H1 (cell line): Measurements from ENCODE around the gene KIF26B. TPM values are rescaled to one million over a fixed set of nuclear protein-coding genes. Genes with fewer than 3 reads are reported as not detected.
A peak's percentile ranks its signal among the peaks of the same experiment; 100 is the strongest.

Experiments
- CTCF ChIA-PET: fragments of 300-600 bp; sonication (Branson Sonifier 250); formaldehyde crosslinking; loops from one replicate; lab custom pipeline; 2021; ENCODE audit not compliant: partially characterized antibody; lab: Charles Lee
- POLR2A ChIA-PET: fragments of 300-600 bp; sonication (Branson Sonifier 250); formaldehyde crosslinking; loops from one replicate; lab custom pipeline; 2021; ENCODE audit warnings: inconsistent platforms; ENCODE audit not compliant: partially characterized antibody; lab: Charles Lee
- DNase-seq, 2 experiments: peaks; one replicate each; pipeline versions ENCODE4 v3.0.0 to v3.0.0-alpha.2; 2010 to 2022; ENCODE audit warnings: low spot score in 2 of 2, low read depth in 1 of 2, mixed read lengths in 1 of 2
- FAIRE-seq: peaks from 2 replicates; lab custom pipeline; 2011; peaks lifted over from hg19 to GRCh38; lab: Jason Lieb, UNC
- H2AFZ ChIP-seq: 2 replicates; pipeline ENCODE4 v1.8.1; 2012; ENCODE audit warnings: low read length, inconsistent platforms
- H2AK5ac ChIP-seq: 2 replicates; pipeline ENCODE4 v1.6.1; 2013; ENCODE audit warnings: low read depth, low read length
- H2BK120ac ChIP-seq: replicated peaks from 2 replicates; pipeline ENCODE3; 2013; ENCODE audit warnings: low read depth, low read length, inconsistent platforms
- H2BK12ac ChIP-seq: 2 replicates; pipeline ENCODE4 v1.6.1; 2013; ENCODE audit warnings: low read depth, low read length
- H2BK15ac ChIP-seq: 2 replicates; pipeline ENCODE4 v1.6.1; 2013; ENCODE audit warnings: low read length
- H2BK20ac ChIP-seq: 2 replicates; pipeline ENCODE4 v1.6.1; 2013; ENCODE audit warnings: low read length
- H2BK5ac ChIP-seq: 2 replicates; pipeline ENCODE4 v1.6.1; 2013; ENCODE audit warnings: low read depth, low read length
- H3K14ac ChIP-seq: 2 replicates; pipeline ENCODE4 v1.6.1; 2013; ENCODE audit warnings: inconsistent platforms; ENCODE audit not compliant: insufficient read length
- H3K18ac ChIP-seq: 2 replicates; pipeline ENCODE4 v1.6.1; 2013; ENCODE audit warnings: low read length; ENCODE audit errors: extremely low read depth
- H3K23ac ChIP-seq: 2 replicates; pipeline ENCODE4 v1.6.1; 2013; ENCODE audit warnings: inconsistent platforms; ENCODE audit not compliant: insufficient read length
- H3K23me2 ChIP-seq: 2 replicates; pipeline ENCODE4 v1.6.1; 2013; ENCODE audit warnings: low read depth, low read length
- H3K27ac ChIP-seq: 2 replicates; pipeline ENCODE4 v1.6.1; 2011; ENCODE audit warnings: low read depth, low read length, inconsistent platforms
- H3K27me3 ChIP-seq, 4 experiments: replicated peaks in 1 of 4; 1 replicate in 1 of 4; 2 replicates in 3 of 4; pipeline versions ENCODE4 v1.6.1 to v1.8.1; 2011 to 2013; ENCODE audit warnings: low read length in 3 of 4, mild to moderate bottlenecking in 3 of 4, inconsistent platforms in 2 of 4, mixed read lengths in 2 of 4, moderate library complexity in 1 of 4; ENCODE audit not compliant: control insufficient read depth in 3 of 4, insufficient read depth in 3 of 4; ENCODE audit errors: extremely low read depth in 1 of 4
- H3K36me3 ChIP-seq, 4 experiments: 2 replicates each; pipeline versions ENCODE4 v1.6.1 to v1.8.1; 2011 to 2013; ENCODE audit warnings: mild to moderate bottlenecking in 4 of 4, low read length in 3 of 4, moderate library complexity in 2 of 4, control low read depth in 1 of 4, inconsistent platforms in 1 of 4; ENCODE audit not compliant: insufficient read depth in 4 of 4, control insufficient read depth in 2 of 4
- H3K4ac ChIP-seq: replicated peaks from 2 replicates; pipeline ENCODE3; 2013; ENCODE audit warnings: low read length, low read depth, mixed read lengths, inconsistent platforms; ENCODE audit not compliant: insufficient read length
- H3K4me1 ChIP-seq, 4 experiments: replicated peaks in 1 of 4; 1 replicate in 1 of 4; 2 replicates in 3 of 4; pipeline versions ENCODE4 v1.6.1 to v1.8.1; 2011 to 2013; ENCODE audit warnings: low read length in 3 of 4, inconsistent platforms in 2 of 4, mixed read lengths in 1 of 4; ENCODE audit not compliant: insufficient read depth in 4 of 4, control insufficient read depth in 3 of 4
- H3K4me2 ChIP-seq, 2 experiments: 2 replicates each; pipeline versions ENCODE4 v1.6.1 to v1.8.1; 2011 to 2013; ENCODE audit warnings: low read depth in 2 of 2, low read length in 2 of 2, control low read depth in 1 of 2, inconsistent platforms in 1 of 2, mild to moderate bottlenecking in 1 of 2; ENCODE audit not compliant: insufficient read depth in 1 of 2
- H3K4me3 ChIP-seq, 4 experiments: fragments of 200-600, 300-600 bp in 1 of 4; sonication (generic), shearing (Covaris generic), sonication (Bioruptor Twin) in 1 of 4; 2 replicates each; pipeline versions ENCODE4 v1.5.1 to v1.8.1; 2011 to 2016; ENCODE audit warnings: low read length in 4 of 4, low read depth in 3 of 4, control low read depth in 2 of 4, inconsistent platforms in 2 of 4, mild to moderate bottlenecking in 2 of 4, mixed read lengths in 1 of 4, moderate library complexity in 1 of 4; ENCODE audit not compliant: insufficient read depth in 2 of 4; ENCODE audit errors: extremely low read depth in 1 of 4
- H3K56ac ChIP-seq: replicated peaks from 2 replicates; pipeline ENCODE3; 2013; ENCODE audit warnings: low read depth, mild to moderate bottlenecking, mixed read lengths, low read length, inconsistent platforms; ENCODE audit not compliant: insufficient read length
- H3K79me1 ChIP-seq: 2 replicates; pipeline ENCODE4 v1.6.1; 2013; ENCODE audit warnings: low read depth, low read length, control low read depth
- H3K79me2 ChIP-seq, 2 experiments: 2 replicates each; pipeline versions ENCODE4 v1.6.1 to v1.8.1; 2012 to 2013; ENCODE audit warnings: low read length in 2 of 2, mild to moderate bottlenecking in 2 of 2, inconsistent platforms in 1 of 2; ENCODE audit not compliant: insufficient read depth in 2 of 2, control insufficient read depth in 1 of 2
- H3K9ac ChIP-seq, 4 experiments: replicated peaks in 1 of 4; 1 replicate in 1 of 4; 2 replicates in 3 of 4; pipeline versions ENCODE4 v1.6.1 to v1.8.1; 2011 to 2013; ENCODE audit warnings: low read depth in 3 of 4, low read length in 3 of 4, control low read depth in 2 of 4, mild to moderate bottlenecking in 2 of 4, moderate library complexity in 2 of 4, inconsistent platforms in 1 of 4; ENCODE audit errors: extremely low read depth in 1 of 4
- H3K9me3 ChIP-seq, 2 experiments: 2 replicates each; pipeline versions ENCODE4 v1.6.1 to v1.8.1; 2012 to 2013; ENCODE audit warnings: mild to moderate bottlenecking in 2 of 2, moderate library complexity in 2 of 2, control low read depth in 1 of 2, inconsistent platforms in 1 of 2, low read depth in 1 of 2, low read length in 1 of 2, mixed read lengths in 1 of 2; ENCODE audit not compliant: insufficient read depth in 2 of 2
- H4K20me1 ChIP-seq, 2 experiments: replicated peaks in 1 of 2; 2 replicates each; pipeline versions ENCODE3 to v1.8.1; 2011 to 2013; ENCODE audit warnings: inconsistent platforms in 2 of 2, low read length in 2 of 2, mild to moderate bottlenecking in 1 of 2; ENCODE audit not compliant: insufficient read depth in 2 of 2, control insufficient read depth in 1 of 2
- H4K5ac ChIP-seq: 2 replicates; pipeline ENCODE4 v1.6.1; 2013; ENCODE audit warnings: low read length, low read depth, mixed read lengths, inconsistent platforms; ENCODE audit not compliant: insufficient read length
- H4K8ac ChIP-seq: 2 replicates; pipeline ENCODE4 v1.8.0; 2013; ENCODE audit warnings: mild to moderate bottlenecking, moderate library complexity, low read length, inconsistent platforms; ENCODE audit not compliant: insufficient read depth; ENCODE audit errors: extremely low read depth
- H4K91ac ChIP-seq: replicated peaks from 2 replicates; pipeline ENCODE3; 2013; ENCODE audit warnings: low read length, mixed read lengths, inconsistent platforms; ENCODE audit not compliant: insufficient read length
- CTCF ChIP-seq, 3 experiments: IDR thresholded peaks; 1 replicate in 2 of 3; 2 replicates in 1 of 3; pipeline versions ENCODE4 v1.5.1 to v1.6.1; 2011; ENCODE audit warnings: low read length in 3 of 3, mild to moderate bottlenecking in 3 of 3, inconsistent platforms in 2 of 3, low read depth in 1 of 3, moderate library complexity in 1 of 3; ENCODE audit not compliant: insufficient read depth in 1 of 3; ENCODE audit errors: control extremely low read depth in 1 of 3
- NANOG ChIP-seq: IDR thresholded peaks from 2 replicates; pipeline ENCODE4 v1.6.1; 2011; ENCODE audit warnings: low read length, low read depth, mild to moderate bottlenecking, inconsistent platforms; ENCODE audit not compliant: insufficient read depth, poor library complexity, severe bottlenecking
- RAD21 ChIP-seq, 2 experiments: IDR thresholded peaks in 1 of 2; conservative IDR thresholded peaks in 1 of 2; 2 replicates each; pipeline ENCODE4 v1.6.1; 2011; ENCODE audit warnings: low read depth in 2 of 2, low read length in 2 of 2, improper control_type of control experiment in 1 of 2, inconsistent platforms in 1 of 2, mild to moderate bottlenecking in 1 of 2, moderate library complexity in 1 of 2
- RFX5 ChIP-seq: IDR thresholded peaks from 2 replicates; pipeline ENCODE4 v1.6.1; 2011; ENCODE audit warnings: low read depth, low read length, improper control_type of control experiment, borderline replicate concordance
- WGBS, 2 experiments: shearing (Covaris generic) in 1 of 2; methylation state at CpG; one replicate each; pipeline versions ENCODE4 v1.1.6 to v1.1.7; 2013 to 2015; ENCODE audit warnings: low lambda C conversion rate in 2 of 2, mixed read lengths in 2 of 2, inconsistent platforms in 1 of 2, low coverage in 1 of 2, missing lambda C conversion rate in 1 of 2; ENCODE audit not compliant: insufficient replicate concordance in 2 of 2, insufficient coverage in 1 of 2, insufficient read length in 1 of 2; ENCODE audit errors: extremely low coverage in 1 of 2, missing lambda C conversion rate in 1 of 2; 5-methylcytosine and 5-hydroxymethylcytosine counted together
- polyA plus RNA-seq, 7 experiments: library from polyadenylated mRNA; depleted of rRNA in 3 of 7; stranded (reverse) in 5 of 7; unstranded in 2 of 7; fragments of >200 nt in 5 of 7; fragments of 200-250 nt in 2 of 7; gene quantifications; 1 replicate in 5 of 7; 2 replicates in 1 of 7; 4 replicates in 1 of 7; pipeline versions ENCODE4 v1.2.1 to v1.2.3, GENCODE V29; 2011 to 2013; ENCODE audit warnings: missing spikeins in 2 of 7, mixed read lengths in 2 of 7
- total RNA-seq: library from RNA; stranded (reverse); fragmentation: NEBNext Ultra II Directional; extraction: Animal tissue kit (Norgen Biotek cat#: 25700); gene quantifications from 2 replicates; pipeline ENCODE4 v1.2.1, GENCODE V29; 2021

Gene KIF26B
- total and polyA plus RNA-seq, 2 of the 8 experiments (the other 6 are each of a cell fraction or from before 2014, with no cell fraction given) = 0.06 to 0.28 TPM

DNA sequence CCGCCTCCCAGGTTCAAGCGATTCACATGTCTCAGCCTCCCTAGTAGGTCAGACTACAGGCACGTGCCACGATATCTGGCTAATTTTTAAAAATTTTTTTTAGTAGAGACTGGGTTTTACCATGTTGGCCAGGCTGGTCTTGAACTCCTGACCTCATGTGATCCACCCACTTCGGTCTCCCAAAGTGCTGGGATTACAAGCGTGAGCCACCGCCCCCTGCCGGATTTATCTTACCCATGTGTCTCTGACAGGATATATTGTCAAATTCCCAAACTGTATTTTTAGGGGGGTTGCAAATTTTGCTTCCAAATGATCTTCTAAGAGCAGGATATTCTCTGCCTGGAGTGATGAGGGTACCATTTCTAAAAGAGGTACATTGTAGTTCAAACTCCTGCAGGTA is 74.3 kb downstream of the KIF26B start:
- no peak overlapping the region for H4K8ac ChIP-seq

More for the DNA sequence above, 74.3 kb downstream of the KIF26B start:
- no peaks in the 10 kb centered on the region; a peak in 1 of 7 replicates for H3K27me3 ChIP-seq
- no peak overlapping the region for H3K56ac ChIP-seq
- H3K4me3 ChIP-seq = no peak overlapping the region
- H3K23me2 ChIP-seq = no peaks in the 10 kb centered on the region
- no peak overlapping the region for H2BK20ac ChIP-seq
- H3K4me1 ChIP-seq = peaks cover 0 to 6% (median 4%) of the 10 kb centered on the region in 4 experiments; a peak in 6 of 7 replicates
- 94% methylated on average over 8 of the region's 8 CpGs; no CpG with 5 or more reads in 1 of the 2 experiments for WGBS, 2 experiments
- no peak overlapping the region for H2BK15ac ChIP-seq
- H2BK12ac ChIP-seq = no peak overlapping the region
- H3K18ac ChIP-seq = no peak overlapping the region
- no peak overlapping the region for H3K4me2 ChIP-seq
- CTCF ChIA-PET = interaction anchor here (1.1 to 3.4 kb wide), 3 partner anchors 10 to 72 kb away, joined by 3 to 12 read pairs (median 3); no protein-coding TSS in a partner anchor
- no peak overlapping the region for H3K27ac ChIP-seq
- no peak overlapping the region for H3K9ac ChIP-seq
- DNase-seq (no peak), FAIRE-seq (no peak)
- H3K9me3 ChIP-seq = no peaks in the 10 kb centered on the region
- no peak overlapping the region for H2AK5ac ChIP-seq
- no peak overlapping the region for H3K4ac ChIP-seq
- no peak overlapping the region for H4K5ac ChIP-seq
- no peak overlapping the region for H4K91ac ChIP-seq
- no peak for TF ChIP-seq RFX5
- TF ChIP-seq RAD21 (IDR thresholded peaks at IDR 0.05 in 1 of 2, conservative IDR thresholded peaks at IDR 0.05 in 1 of 2; ENCODE audit: low read depth in 2 of 2, low read length in 2 of 2) = peak in 1 of 2 experiments; percentile 27; a peak in 1 of 4 replicates
- TF ChIP-seq NANOG = no peak
- peak in 1 of 3 experiments; percentile 6; a peak in 1 of 4 replicates for TF ChIP-seq CTCF (IDR thresholded peaks at IDR 0.05; ENCODE audit: control extremely low read depth in 1 of 3, insufficient read depth in 1 of 3, low read depth in 1 of 3, low read length in 3 of 3)
- TF ChIP-seq, all 59 proteins: peak for 2
- Histone ChIP-seq H3K79me2 (no peaks in the 10 kb centered on the region), H3K14ac (no peak overlapping the region), H3K79me1 (no peaks in the 10 kb centered on the region), H3K23ac (no peak overlapping the region), H2AFZ (no peak overlapping the region), H3K36me3 (no peaks in the 10 kb centered on the region), H2BK5ac (no peak overlapping the region), H4K20me1 (no peaks in the 10 kb centered on the region), H2BK120ac (no peak overlapping the region)
- POLR2A ChIA-PET = no interaction called here
